HepG2 (cell line): ENCODE data around the gene TNFRSF25. TPM values are rescaled to one million over a fixed set of nuclear protein-coding genes. Genes with fewer than 3 reads are reported as not detected.

Experiments used
- MAFG ChIP-seq: sonication (generic); formaldehyde crosslinking; IDR thresholded peaks from 2 replicates; pipeline ENCODE4 v1.5.1; 2020; ENCODE audit warnings: mild to moderate bottlenecking, missing genetic modification reagents
- NFIB ChIP-seq: sonication (generic); formaldehyde crosslinking; IDR thresholded peaks from 2 replicates; pipeline ENCODE4 v1.9.0; 2021; ENCODE audit warnings: missing genetic modification reagents, mild to moderate bottlenecking, borderline replicate concordance
- NFYB ChIP-seq: sonication (generic); formaldehyde crosslinking; IDR thresholded peaks from 2 replicates; pipeline ENCODE4 v1.4.0; 2020; ENCODE audit warnings: missing genetic modification reagents
- NR2F6 ChIP-seq, 2 experiments: IDR thresholded peaks; 2 replicates each; pipeline ENCODE4 v1.6.1; 2016; ENCODE audit warnings: antibody characterized with exemption in 1 of 2, mild to moderate bottlenecking in 1 of 2
- PHF21A ChIP-seq: sonication (generic); formaldehyde crosslinking; IDR thresholded peaks from 2 replicates; pipeline ENCODE4 v1.5.0; 2020; ENCODE audit warnings: mild to moderate bottlenecking, missing genetic modification reagents
- PHF8 ChIP-seq: sonication (generic); formaldehyde crosslinking; IDR thresholded peaks from 2 replicates; pipeline ENCODE4 v1.5.0; 2020; ENCODE audit warnings: missing genetic modification reagents
- SPEN ChIP-seq: sonication (generic); formaldehyde crosslinking; IDR thresholded peaks from 2 replicates; pipeline ENCODE4 v1.5.1; 2020; ENCODE audit warnings: low read depth, mild to moderate bottlenecking, missing genetic modification reagents
- YEATS4 ChIP-seq: sonication (generic); formaldehyde crosslinking; IDR thresholded peaks from 2 replicates; pipeline ENCODE4 v1.4.0; 2020; ENCODE audit warnings: missing genetic modification reagents, borderline replicate concordance
- ZBTB7A ChIP-seq: sonication (generic); formaldehyde crosslinking; IDR thresholded peaks from 2 replicates; pipeline ENCODE4 v1.8.0; 2022; ENCODE audit warnings: mild to moderate bottlenecking, missing genetic modification reagents
- ZNF230 ChIP-seq: sonication (generic); formaldehyde crosslinking; IDR thresholded peaks from 2 replicates; pipeline ENCODE4 v1.4.0; 2020; ENCODE audit warnings: mild to moderate bottlenecking, missing genetic modification reagents
- ZNF530 ChIP-seq: sonication (generic); formaldehyde crosslinking; IDR thresholded peaks from 2 replicates; pipeline ENCODE4 v1.5.0; 2020; ENCODE audit warnings: low read depth, mild to moderate bottlenecking, missing genetic modification reagents
- ZNF580 ChIP-seq: IDR thresholded peaks from 2 replicates; pipeline ENCODE4 v1.6.1; 2016; ENCODE audit warnings: low read depth, borderline replicate concordance
- ZNF619 ChIP-seq: sonication (generic); formaldehyde crosslinking; IDR thresholded peaks from 2 replicates; pipeline ENCODE4 v1.4.0; 2020; ENCODE audit warnings: mild to moderate bottlenecking, missing genetic modification reagents
- ZNF720 ChIP-seq: sonication (generic); formaldehyde crosslinking; IDR thresholded peaks from 2 replicates; pipeline ENCODE4 v1.4.0; 2020; ENCODE audit warnings: missing genetic modification reagents
- polyA plus RNA-seq, 8 experiments: library from polyadenylated mRNA; depleted of rRNA in 3 of 8; stranded (reverse) in 7 of 8; unstranded in 1 of 8; fragments of >200 nt; fragmentation: Illumina TruSeq in 4 of 8; extraction: Trizol in 4 of 8; gene quantifications; 2 replicates each; pipeline versions ENCODE4 v1.2.1 to v1.2.3, GENCODE V29; 2011 to 2016; ENCODE audit warnings: low read depth in 4 of 8, missing spikeins in 1 of 8, mixed read lengths in 1 of 8; ENCODE audit not compliant: insufficient read depth in 1 of 8
- total RNA-seq, 5 experiments: library from RNA; depleted of rRNA; stranded (reverse); fragments of >200 nt; fragmentation: Illumina TruSeq; extraction: Trizol; gene quantifications; 2 replicates each; pipeline ENCODE4 v1.2.3, GENCODE V29; 2016; ENCODE audit warnings: low read depth in 1 of 5
- TF ChIP-seq, protein P1 (sequence below): sonication (generic); formaldehyde crosslinking; IDR thresholded peaks from 2 replicates; pipeline ENCODE4 v1.5.0; 2020; ENCODE audit warnings: missing genetic modification reagents, mild to moderate bottlenecking, borderline replicate concordance
- TF ChIP-seq, protein P2 (sequence below): sonication (generic); formaldehyde crosslinking; IDR thresholded peaks from 2 replicates; pipeline ENCODE4 v1.5.1; 2020; ENCODE audit warnings: mild to moderate bottlenecking, missing genetic modification reagents, borderline replicate concordance
- TF ChIP-seq, protein P3 (sequence below): sonication (generic); formaldehyde crosslinking; IDR thresholded peaks from 2 replicates; pipeline ENCODE4 v1.4.0; 2020; ENCODE audit warnings: missing genetic modification reagents
- TF ChIP-seq, protein P4 (sequence below): sonication (generic); formaldehyde crosslinking; IDR thresholded peaks from 2 replicates; pipeline ENCODE4 v1.4.0; 2020; ENCODE audit warnings: mild to moderate bottlenecking, missing genetic modification reagents
- TF ChIP-seq, protein P5 (sequence below): sonication (generic); formaldehyde crosslinking; IDR thresholded peaks from 2 replicates; pipeline ENCODE4 v1.5.1; 2020; ENCODE audit warnings: mild to moderate bottlenecking, missing genetic modification reagents, moderate library complexity

TNFRSF25 gene
- total and polyA plus RNA-seq, 2 of the 13 experiments (the other 11 are each of a cell fraction or from before 2014, with no cell fraction given) = 1.4 to 1.5 TPM

GRCh38 chr1:6445062-6445763, 20.8 kb downstream of the TNFRSF25 start (continued):
- TF ChIP-seq YEATS4 (CRISPR knock-in tag) (no peak), SPEN (CRISPR knock-in tag) (peak; percentile 73), NFIB (CRISPR knock-in tag) (no peak), PHF21A (no peak), NR2F6 (IDR thresholded peaks at IDR 0.05) (peak; percentile 53; the same call in 1 of the 2 replicates), NR2F6 (CRISPR knock-in tag; IDR thresholded peaks at IDR 0.05) (peak; percentile 72), ZNF230 (CRISPR knock-in tag) (peak; percentile 60; the same call in 1 of the 2 replicates), ZNF619 (CRISPR knock-in tag) (peak; percentile 62; the same call in 1 of the 2 replicates), ZNF720 (CRISPR knock-in tag) (no peak), ZNF580 (CRISPR knock-in tag) (0 out of 2 replicates have a peak, but pooled peaks have one; percentile 49), PHF8 (peak; percentile 14; the same call in 1 of the 2 replicates), ZNF530 (no peak), ZBTB7A (CRISPR knock-in tag) (0 out of 2 replicates have a peak, but pooled peaks have one; percentile 82), MAFG (CRISPR knock-in tag) (no peak), NFYB (CRISPR knock-in tag) (no peak)
- TF ChIP-seq, protein P1, sequence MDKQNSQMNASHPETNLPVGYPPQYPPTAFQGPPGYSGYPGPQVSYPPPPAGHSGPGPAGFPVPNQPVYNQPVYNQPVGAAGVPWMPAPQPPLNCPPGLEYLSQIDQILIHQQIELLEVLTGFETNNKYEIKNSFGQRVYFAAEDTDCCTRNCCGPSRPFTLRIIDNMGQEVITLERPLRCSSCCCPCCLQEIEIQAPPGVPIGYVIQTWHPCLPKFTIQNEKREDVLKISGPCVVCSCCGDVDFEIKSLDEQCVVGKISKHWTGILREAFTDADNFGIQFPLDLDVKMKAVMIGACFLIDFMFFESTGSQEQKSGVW (CRISPR knock-in tag) = no peak
- TF ChIP-seq, protein P2, sequence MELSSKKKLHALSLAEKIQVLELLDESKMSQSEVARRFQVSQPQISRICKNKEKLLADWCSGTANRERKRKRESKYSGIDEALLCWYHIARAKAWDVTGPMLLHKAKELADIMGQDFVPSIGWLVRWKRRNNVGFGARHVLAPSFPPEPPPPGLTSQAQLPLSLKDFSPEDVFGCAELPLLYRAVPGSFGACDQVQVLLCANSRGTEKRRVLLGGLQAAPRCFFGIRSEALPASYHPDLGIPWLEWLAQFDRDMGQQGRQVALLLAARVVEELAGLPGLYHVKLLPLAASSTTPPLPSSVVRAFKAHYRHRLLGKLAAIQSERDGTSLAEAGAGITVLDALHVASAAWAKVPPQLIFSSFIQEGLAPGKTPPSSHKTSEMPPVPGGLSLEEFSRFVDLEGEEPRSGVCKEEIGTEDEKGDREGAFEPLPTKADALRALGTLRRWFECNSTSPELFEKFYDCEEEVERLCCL = no peak
- TF ChIP-seq, protein P3, sequence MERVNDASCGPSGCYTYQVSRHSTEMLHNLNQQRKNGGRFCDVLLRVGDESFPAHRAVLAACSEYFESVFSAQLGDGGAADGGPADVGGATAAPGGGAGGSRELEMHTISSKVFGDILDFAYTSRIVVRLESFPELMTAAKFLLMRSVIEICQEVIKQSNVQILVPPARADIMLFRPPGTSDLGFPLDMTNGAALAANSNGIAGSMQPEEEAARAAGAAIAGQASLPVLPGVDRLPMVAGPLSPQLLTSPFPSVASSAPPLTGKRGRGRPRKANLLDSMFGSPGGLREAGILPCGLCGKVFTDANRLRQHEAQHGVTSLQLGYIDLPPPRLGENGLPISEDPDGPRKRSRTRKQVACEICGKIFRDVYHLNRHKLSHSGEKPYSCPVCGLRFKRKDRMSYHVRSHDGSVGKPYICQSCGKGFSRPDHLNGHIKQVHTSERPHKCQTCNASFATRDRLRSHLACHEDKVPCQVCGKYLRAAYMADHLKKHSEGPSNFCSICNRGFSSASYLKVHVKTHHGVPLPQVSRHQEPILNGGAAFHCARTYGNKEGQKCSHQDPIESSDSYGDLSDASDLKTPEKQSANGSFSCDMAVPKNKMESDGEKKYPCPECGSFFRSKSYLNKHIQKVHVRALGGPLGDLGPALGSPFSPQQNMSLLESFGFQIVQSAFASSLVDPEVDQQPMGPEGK (CRISPR knock-in tag) = peak; percentile 79
- TF ChIP-seq, protein P4, sequence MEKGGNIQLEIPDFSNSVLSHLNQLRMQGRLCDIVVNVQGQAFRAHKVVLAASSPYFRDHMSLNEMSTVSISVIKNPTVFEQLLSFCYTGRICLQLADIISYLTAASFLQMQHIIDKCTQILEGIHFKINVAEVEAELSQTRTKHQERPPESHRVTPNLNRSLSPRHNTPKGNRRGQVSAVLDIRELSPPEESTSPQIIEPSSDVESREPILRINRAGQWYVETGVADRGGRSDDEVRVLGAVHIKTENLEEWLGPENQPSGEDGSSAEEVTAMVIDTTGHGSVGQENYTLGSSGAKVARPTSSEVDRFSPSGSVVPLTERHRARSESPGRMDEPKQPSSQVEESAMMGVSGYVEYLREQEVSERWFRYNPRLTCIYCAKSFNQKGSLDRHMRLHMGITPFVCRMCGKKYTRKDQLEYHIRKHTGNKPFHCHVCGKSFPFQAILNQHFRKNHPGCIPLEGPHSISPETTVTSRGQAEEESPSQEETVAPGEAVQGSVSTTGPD (CRISPR knock-in tag) = no peak
- TF ChIP-seq, protein P5, sequence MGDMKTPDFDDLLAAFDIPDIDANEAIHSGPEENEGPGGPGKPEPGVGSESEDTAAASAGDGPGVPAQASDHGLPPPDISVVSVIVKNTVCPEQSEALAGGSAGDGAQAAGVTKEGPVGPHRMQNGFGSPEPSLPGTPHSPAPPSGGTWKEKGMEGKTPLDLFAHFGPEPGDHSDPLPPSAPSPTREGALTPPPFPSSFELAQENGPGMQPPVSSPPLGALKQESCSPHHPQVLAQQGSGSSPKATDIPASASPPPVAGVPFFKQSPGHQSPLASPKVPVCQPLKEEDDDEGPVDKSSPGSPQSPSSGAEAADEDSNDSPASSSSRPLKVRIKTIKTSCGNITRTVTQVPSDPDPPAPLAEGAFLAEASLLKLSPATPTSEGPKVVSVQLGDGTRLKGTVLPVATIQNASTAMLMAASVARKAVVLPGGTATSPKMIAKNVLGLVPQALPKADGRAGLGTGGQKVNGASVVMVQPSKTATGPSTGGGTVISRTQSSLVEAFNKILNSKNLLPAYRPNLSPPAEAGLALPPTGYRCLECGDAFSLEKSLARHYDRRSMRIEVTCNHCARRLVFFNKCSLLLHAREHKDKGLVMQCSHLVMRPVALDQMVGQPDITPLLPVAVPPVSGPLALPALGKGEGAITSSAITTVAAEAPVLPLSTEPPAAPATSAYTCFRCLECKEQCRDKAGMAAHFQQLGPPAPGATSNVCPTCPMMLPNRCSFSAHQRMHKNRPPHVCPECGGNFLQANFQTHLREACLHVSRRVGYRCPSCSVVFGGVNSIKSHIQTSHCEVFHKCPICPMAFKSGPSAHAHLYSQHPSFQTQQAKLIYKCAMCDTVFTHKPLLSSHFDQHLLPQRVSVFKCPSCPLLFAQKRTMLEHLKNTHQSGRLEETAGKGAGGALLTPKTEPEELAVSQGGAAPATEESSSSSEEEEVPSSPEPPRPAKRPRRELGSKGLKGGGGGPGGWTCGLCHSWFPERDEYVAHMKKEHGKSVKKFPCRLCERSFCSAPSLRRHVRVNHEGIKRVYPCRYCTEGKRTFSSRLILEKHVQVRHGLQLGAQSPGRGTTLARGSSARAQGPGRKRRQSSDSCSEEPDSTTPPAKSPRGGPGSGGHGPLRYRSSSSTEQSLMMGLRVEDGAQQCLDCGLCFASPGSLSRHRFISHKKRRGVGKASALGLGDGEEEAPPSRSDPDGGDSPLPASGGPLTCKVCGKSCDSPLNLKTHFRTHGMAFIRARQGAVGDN (CRISPR knock-in tag) = peak; percentile 63
